SU-DHL-6 (cell line): ENCODE data around the gene TP73.

Experiments
- H2AFZ ChIP-seq: fragments of 200-600 bp; sonication (generic); 2 replicates; pipeline ENCODE4 v1.6.1; 2014; ENCODE audit warnings: low read depth, mild to moderate bottlenecking, moderate library complexity, mixed read lengths, antibody characterized with exemption, low read length; ENCODE audit not compliant: severe bottlenecking
- H3F3A ChIP-seq: fragments of 200-600 bp; shearing (Covaris generic); 2 replicates; pipeline ENCODE4 v1.6.0; 2016; ENCODE audit warnings: antibody characterized with exemption, mild to moderate bottlenecking; ENCODE audit not compliant: insufficient read depth
- H3K27ac ChIP-seq: fragments of 200-600 bp; sonication (generic); 2 replicates; pipeline ENCODE4 v1.5.1; 2016; ENCODE audit warnings: low read depth, mild to moderate bottlenecking, low read length, moderate library complexity, mixed read lengths
- H3K27me3 ChIP-seq: fragments of 200-600 bp; sonication (generic), shearing (Covaris generic); 2 replicates; pipeline ENCODE4 v1.6.0; 2014; ENCODE audit warnings: mild to moderate bottlenecking, low read length
- H3K36me3 ChIP-seq: fragments of 200-600 bp; sonication (generic); 2 replicates; pipeline ENCODE4 v1.6.1; 2014; ENCODE audit warnings: mild to moderate bottlenecking, low read length, mixed read lengths
- H3K4me2 ChIP-seq: fragments of 300-600, 200-600 bp; shearing (Covaris generic), sonication (generic); 2 replicates; pipeline ENCODE4 v1.6.0; 2014; ENCODE audit warnings: low read length, low read depth, mild to moderate bottlenecking; ENCODE audit not compliant: poor library complexity, severe bottlenecking
- H3K4me3 ChIP-seq: fragments of 200-600 bp; sonication (generic); 2 replicates; pipeline ENCODE4 v1.5.1; 2014; ENCODE audit warnings: antibody characterized with exemption, low read length, mild to moderate bottlenecking, mixed read lengths; ENCODE audit not compliant: insufficient read depth, poor library complexity, severe bottlenecking
- H3K79me2 ChIP-seq: fragments of 200-600 bp; sonication (generic); 2 replicates; pipeline ENCODE4 v1.6.1; 2014; ENCODE audit warnings: mild to moderate bottlenecking, low read length, moderate library complexity; ENCODE audit not compliant: insufficient read depth
- H3K9ac ChIP-seq: fragments of 200-600 bp; sonication (generic); 2 replicates; pipeline ENCODE4 v1.7.0; 2014; ENCODE audit warnings: mild to moderate bottlenecking, low read length
- H3K9me2 ChIP-seq: fragments of 200-600 bp; sonication (generic); replicated peaks from 2 replicates; pipeline ENCODE4 v1.6.1; 2014; ENCODE audit warnings: low read length; ENCODE audit not compliant: insufficient read depth
- H3K9me3 ChIP-seq: fragments of 200-600 bp; sonication (generic); 2 replicates; pipeline ENCODE4 v1.6.1; 2014; ENCODE audit warnings: low read length, mixed read lengths; ENCODE audit not compliant: insufficient read depth
- H4K20me1 ChIP-seq: fragments of 200-600 bp; sonication (generic); 2 replicates; pipeline ENCODE4 v1.6.1; 2014; ENCODE audit warnings: low read depth, mild to moderate bottlenecking, antibody characterized with exemption, low read length, moderate library complexity, mixed read lengths
- EZH2phosphoT487 ChIP-seq: fragments of 200-600 bp; sonication (generic), shearing (Covaris generic); conservative IDR thresholded peaks from 2 replicates; pipeline ENCODE4 v1.6.1; 2018; ENCODE audit warnings: mild to moderate bottlenecking, antibody characterized with exemption, low read length, moderate library complexity, mixed read lengths
- TF ChIP-seq, protein P1 (sequence below): fragments of 200-600 bp; sonication (generic); IDR thresholded peaks from one replicate; pipeline ENCODE4 v1.5.1; 2017; ENCODE audit warnings: antibody characterized with exemption, mild to moderate bottlenecking, low read length, moderate library complexity; ENCODE audit not compliant: insufficient read depth, poor library complexity, severe bottlenecking

The TP73 gene

DNA sequence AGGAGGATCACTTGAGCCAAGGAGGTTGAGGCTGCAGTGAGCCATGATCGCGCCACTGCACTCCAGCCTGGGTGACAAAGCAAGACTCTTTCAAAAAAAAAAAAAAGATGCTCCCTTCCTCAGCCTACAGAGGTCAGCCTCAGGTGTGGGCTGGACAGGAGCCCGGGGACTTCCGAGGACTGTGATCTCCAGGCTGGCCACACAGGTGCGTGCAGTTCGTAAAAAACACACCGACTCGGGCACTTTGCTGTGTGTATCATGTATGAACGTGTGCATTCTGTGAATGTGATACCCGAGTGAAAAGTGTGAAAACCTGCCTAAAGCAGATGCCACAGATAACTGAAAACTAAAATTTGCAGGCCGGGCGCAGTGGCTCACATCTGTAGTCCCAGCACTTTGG is 91.5 kb downstream of the TP73 start:
- H3K36me3 ChIP-seq = no peaks in the 10 kb centered on the region
- no peaks in the 10 kb centered on the region for H4K20me1 ChIP-seq
- H3K27me3 ChIP-seq = no peaks in the 10 kb centered on the region
- H3K9me3 ChIP-seq = no peaks in the 10 kb centered on the region
- H3K27ac ChIP-seq = no peak overlapping the region
- H3F3A ChIP-seq = no peaks in the 10 kb centered on the region
- H3K9ac ChIP-seq = no peak overlapping the region
- H2AFZ ChIP-seq = no peak overlapping the region
- no peaks in the 10 kb centered on the region for H3K79me2 ChIP-seq
- no peaks in the 10 kb centered on the region for H3K9me2 ChIP-seq
- no peak overlapping the region for H3K4me2 ChIP-seq
- H3K4me3 ChIP-seq = no peak overlapping the region
- TF ChIP-seq EZH2phosphoT487 = no peak
- TF ChIP-seq, protein P1, sequence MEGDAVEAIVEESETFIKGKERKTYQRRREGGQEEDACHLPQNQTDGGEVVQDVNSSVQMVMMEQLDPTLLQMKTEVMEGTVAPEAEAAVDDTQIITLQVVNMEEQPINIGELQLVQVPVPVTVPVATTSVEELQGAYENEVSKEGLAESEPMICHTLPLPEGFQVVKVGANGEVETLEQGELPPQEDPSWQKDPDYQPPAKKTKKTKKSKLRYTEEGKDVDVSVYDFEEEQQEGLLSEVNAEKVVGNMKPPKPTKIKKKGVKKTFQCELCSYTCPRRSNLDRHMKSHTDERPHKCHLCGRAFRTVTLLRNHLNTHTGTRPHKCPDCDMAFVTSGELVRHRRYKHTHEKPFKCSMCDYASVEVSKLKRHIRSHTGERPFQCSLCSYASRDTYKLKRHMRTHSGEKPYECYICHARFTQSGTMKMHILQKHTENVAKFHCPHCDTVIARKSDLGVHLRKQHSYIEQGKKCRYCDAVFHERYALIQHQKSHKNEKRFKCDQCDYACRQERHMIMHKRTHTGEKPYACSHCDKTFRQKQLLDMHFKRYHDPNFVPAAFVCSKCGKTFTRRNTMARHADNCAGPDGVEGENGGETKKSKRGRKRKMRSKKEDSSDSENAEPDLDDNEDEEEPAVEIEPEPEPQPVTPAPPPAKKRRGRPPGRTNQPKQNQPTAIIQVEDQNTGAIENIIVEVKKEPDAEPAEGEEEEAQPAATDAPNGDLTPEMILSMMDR = no peak

DNA sequence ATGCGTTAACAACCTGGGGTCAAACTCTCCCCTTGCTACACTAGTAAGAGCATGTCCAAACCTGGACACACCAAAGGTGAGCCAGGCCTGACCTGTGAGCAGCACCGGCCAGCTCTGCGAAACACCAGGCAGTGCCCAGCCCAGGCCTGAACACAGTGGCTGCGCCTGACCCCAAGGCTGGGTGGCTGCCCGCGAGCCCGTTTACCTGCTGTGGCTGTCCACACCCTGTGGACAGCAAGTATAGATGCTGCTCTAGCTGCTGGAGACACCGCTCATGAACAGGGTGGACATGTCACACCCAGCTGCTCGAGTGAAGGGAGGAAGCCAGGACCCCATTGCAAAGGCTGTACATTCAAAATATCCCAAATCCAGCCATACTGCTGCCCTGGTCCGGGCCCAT is 92.3 kb downstream of the TP73 start:
- no peak overlapping the region for H3K4me2 ChIP-seq
- H3K36me3 ChIP-seq = no peaks in the 10 kb centered on the region
- H3K9ac ChIP-seq = no peak overlapping the region

DNA sequence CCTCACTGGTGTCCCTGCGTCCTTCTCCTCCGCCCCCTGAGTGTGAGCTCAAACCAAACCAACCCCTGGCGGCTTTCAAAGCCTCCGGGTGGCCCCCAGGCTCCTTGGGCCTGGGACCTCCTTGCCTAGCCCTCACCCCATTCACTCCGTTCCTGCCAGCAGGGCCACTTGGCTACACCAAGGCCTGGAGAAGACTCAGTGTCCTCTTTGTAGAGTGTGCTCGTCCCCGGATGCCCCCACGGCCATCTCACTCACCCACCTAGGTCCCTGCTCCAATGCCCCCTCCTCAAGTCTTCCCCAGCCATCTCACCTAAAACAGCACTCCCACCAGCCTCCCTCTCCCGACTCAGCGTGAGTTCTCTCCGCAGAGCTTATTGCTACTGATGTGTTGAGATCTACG is 92.8 kb downstream of the TP73 start:
- H3K4me2 ChIP-seq = no peak overlapping the region
- H3K4me3 ChIP-seq = no peak overlapping the region
- H3F3A ChIP-seq = no peaks in the 10 kb centered on the region
- no peak for TF ChIP-seq EZH2phosphoT487
- TF ChIP-seq, protein P1 = no peak
- H3K9ac ChIP-seq = no peak overlapping the region
- H3K27ac ChIP-seq = no peak overlapping the region
- H3K9me2 ChIP-seq = no peaks in the 10 kb centered on the region
- H3K9me3 ChIP-seq = no peaks in the 10 kb centered on the region
- no peaks in the 10 kb centered on the region for H4K20me1 ChIP-seq
- H3K27me3 ChIP-seq = no peaks in the 10 kb centered on the region
- H3K36me3 ChIP-seq = no peaks in the 10 kb centered on the region
- no peak overlapping the region for H2AFZ ChIP-seq
- H3K79me2 ChIP-seq = no peaks in the 10 kb centered on the region

More for the DNA sequence above, 92.3 kb downstream of the TP73 start:
- H4K20me1 ChIP-seq = no peaks in the 10 kb centered on the region
- no peaks in the 10 kb centered on the region for H3K9me3 ChIP-seq
- no peaks in the 10 kb centered on the region for H3K27me3 ChIP-seq
- H2AFZ ChIP-seq = no peak overlapping the region
- no peaks in the 10 kb centered on the region for H3K79me2 ChIP-seq
- TF ChIP-seq EZH2phosphoT487 = no peak
- TF ChIP-seq, protein P1 = no peak
- no peaks in the 10 kb centered on the region for H3K9me2 ChIP-seq
- no peaks in the 10 kb centered on the region for H3F3A ChIP-seq
- no peak overlapping the region for H3K4me3 ChIP-seq
- no peak overlapping the region for H3K27ac ChIP-seq
